Measurements from ENCODE around the gene SPRR5.

- TF ChIP-seq CTCF (IDR thresholded peaks at IDR 0.05; ENCODE audit: borderline replicate concordance, extremely low read depth, low read length, poor library complexity, severe bottlenecking) (no peak), EZH2 (IDR thresholded peaks at IDR 0.05; ENCODE audit: borderline replicate concordance, low read depth, low read length, severe bottlenecking) (no peak)
Measured at GRCh38 chr1:152965853-152966252, 18.8 kb downstream of the SPRR5 start.
